Activated naive CD4-positive, alpha-beta T cell treated with anti-CD3 and anti-CD28 coated beads for 36 hours (primary cell): Measurements from ENCODE around the gene ZC3H4. TPM values are rescaled to one million over a fixed set of nuclear protein-coding genes. Genes with fewer than 3 reads are reported as not detected.

Experiments
- CTCF ChIA-PET: fragments of 350-600 bp; sonication (Branson Sonifier 250); formaldehyde crosslinking; loops from one replicate; lab custom pipeline; 2021; ENCODE audit warnings: antibody characterized with exemption; lab: Charles Lee
- DNase-seq: peaks from one replicate; pipeline ENCODE4 v3.0.0-alpha.2; 2020
- H3K27ac Mint-ChIP-seq: one replicate; pipeline ENCODE4 v1.8.0; 2021; ENCODE audit warnings: mild to moderate bottlenecking, mixed read lengths
- H3K27me3 Mint-ChIP-seq: one replicate; pipeline ENCODE4 v1.8.0; 2021; ENCODE audit warnings: low read depth, mixed read lengths
- H3K36me3 Mint-ChIP-seq: one replicate; pipeline ENCODE4 v1.8.0; 2021; ENCODE audit warnings: low read depth, mixed read lengths
- H3K4me1 Mint-ChIP-seq: one replicate; pipeline ENCODE4 v1.8.0; 2021; ENCODE audit warnings: low read depth, mixed read lengths
- H3K4me3 Mint-ChIP-seq: one replicate; pipeline ENCODE4 v1.8.0; 2021; ENCODE audit warnings: mild to moderate bottlenecking, moderate library complexity, mixed read lengths
- H3K9me3 Mint-ChIP-seq: one replicate; pipeline ENCODE4 v1.8.0; 2021; ENCODE audit warnings: mixed read lengths
- intact Hi-C: fragments of 100-400 bp; cut with micrococcal nuclease; formaldehyde crosslinking; loops from one replicate; pipeline ENCODE4 v1.15.1; 2023
- total RNA-seq, 2 experiments: library from RNA; stranded (reverse); gene quantifications; one replicate each; pipeline ENCODE4 v1.2.3, GENCODE V29; 2021

Gene ZC3H4
- total RNA-seq, 2 experiments from 2014 or later = 46.0 to 48.8 TPM

- DNase-seq = peak; percentile 89
These were observed 1.2 kb downstream of the ZC3H4 start for GRCh38 chr19:47112166-47112996.

DNA sequence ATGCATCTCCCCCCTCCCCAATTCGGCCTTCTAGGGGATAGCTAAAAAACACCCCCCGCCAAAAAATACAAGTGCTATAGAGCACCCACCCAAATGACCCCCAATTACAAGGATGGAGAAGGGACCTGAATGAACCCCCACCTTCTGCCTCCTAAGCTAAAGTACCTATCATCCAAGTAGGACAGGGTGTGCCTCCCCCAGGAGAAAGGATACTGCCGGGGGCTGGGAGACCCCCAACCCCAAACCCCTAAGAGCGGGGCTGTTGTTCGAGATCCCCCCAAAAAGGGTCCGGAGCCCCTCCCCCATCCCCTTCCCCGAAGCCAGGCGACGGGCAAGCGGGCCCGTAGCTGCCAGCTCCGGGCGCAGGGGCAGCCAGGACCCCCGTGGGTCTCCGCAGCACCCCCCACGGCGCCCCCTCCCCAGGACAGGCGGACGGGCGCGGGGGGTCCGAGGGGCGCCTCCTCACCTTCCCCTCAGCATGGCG lies 1.9 kb downstream of the ZC3H4 start:
- H3K4me1 Mint-ChIP-seq = peaks cover 41% of the 10 kb centered on the region
- H3K36me3 Mint-ChIP-seq = peaks cover 41% of the 10 kb centered on the region
- CTCF ChIA-PET = no interaction called here
- H3K9me3 Mint-ChIP-seq = no peaks in the 10 kb centered on the region
- H3K27ac Mint-ChIP-seq = peak overlapping the region; percentile 100
- intact Hi-C loops = loop anchor here (2.0 to 5.0 kb wide), 5 partner anchors 19 to 489 kb away; partner anchors contain the start of genes SAE1 and SLC1A5
- DNase-seq = no peak
- H3K27me3 Mint-ChIP-seq = no peaks in the 10 kb centered on the region
- peak overlapping the region; percentile 99 for H3K4me3 Mint-ChIP-seq

More at GRCh38 chr19:47112166-47112996, 1.2 kb downstream of the ZC3H4 start:
- Mint-ChIP-seq H3K4me3 (peak overlapping the region; percentile 99), H3K9me3 (no peaks in the 10 kb centered on the region), H3K27me3 (no peaks in the 10 kb centered on the region), H3K27ac (peak overlapping the region; percentile 100), H3K36me3 (peaks cover 38% of the 10 kb centered on the region), H3K4me1 (peaks cover 35% of the 10 kb centered on the region)
- intact Hi-C loops = loop anchor here (2.0 to 5.0 kb wide), 4 partner anchors 18 to 324 kb away; partner anchors contain the start of genes SAE1 and SLC1A5
- CTCF ChIA-PET = interaction anchor here (0.9 to 4.2 kb wide), 6 partner anchors 9 to 131 kb away, joined by 3 to 24 read pairs (median 10); no protein-coding TSS in a partner anchor

- intact Hi-C loops = loop anchor here (2.0 to 5.0 kb wide), 2 partner anchors 34 to 490 kb away; no protein-coding TSS in a partner anchor
- H3K4me1 Mint-ChIP-seq = peaks cover 47% of the 10 kb centered on the region
- H3K9me3 Mint-ChIP-seq = no peaks in the 10 kb centered on the region
- peaks cover 41% of the 10 kb centered on the region for H3K36me3 Mint-ChIP-seq
- DNase-seq = peak; percentile 83
- H3K27ac Mint-ChIP-seq = peak overlapping the region; percentile 100
- CTCF ChIA-PET = interaction anchor here (1.0 kb wide), 1 partner anchor 98 kb away, joined by 3 read pairs; no protein-coding TSS in a partner anchor
- peak overlapping the region; percentile 99 for H3K4me3 Mint-ChIP-seq
- H3K27me3 Mint-ChIP-seq = no peaks in the 10 kb centered on the region
These were observed 2.5 kb downstream of the ZC3H4 start for GRCh38 chr19:47111006-47111621.

DNA sequence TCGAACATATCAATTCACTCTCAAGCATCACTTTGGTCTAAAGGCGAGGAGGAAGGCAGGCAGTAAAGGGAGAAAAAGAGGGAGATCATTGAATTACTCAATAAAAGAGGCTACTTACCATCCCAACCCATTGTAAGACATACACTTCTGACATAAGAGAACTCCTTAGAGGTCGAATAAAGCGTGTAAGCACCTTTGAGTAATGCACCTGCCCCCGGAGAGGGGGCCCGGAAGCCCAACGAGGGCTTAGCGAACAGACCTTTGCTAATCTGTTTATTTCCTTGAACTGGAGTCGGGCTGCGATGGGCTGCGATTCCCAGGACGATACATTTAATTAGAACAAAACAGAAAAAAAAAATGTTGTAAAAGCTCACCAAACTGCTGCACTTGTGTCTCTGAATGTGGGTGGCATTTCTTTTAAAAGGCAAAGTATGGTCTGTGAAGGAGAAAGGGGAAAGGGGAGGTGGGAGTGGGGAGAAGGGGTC lies 3.0 kb downstream of the ZC3H4 start:
- H3K4me1 Mint-ChIP-seq = peaks cover 53% of the 10 kb centered on the region
- DNase-seq = peak; percentile 55
- CTCF ChIA-PET = interaction anchor here (1.0 kb wide), 1 partner anchor 97 kb away, joined by 3 read pairs; no protein-coding TSS in a partner anchor
- H3K27me3 Mint-ChIP-seq = no peaks in the 10 kb centered on the region
- intact Hi-C loops = loop anchor here (2.0 to 5.0 kb wide), 2 partner anchors 33 to 490 kb away; no protein-coding TSS in a partner anchor
- peaks cover 46% of the 10 kb centered on the region for H3K36me3 Mint-ChIP-seq
- no peaks in the 10 kb centered on the region for H3K9me3 Mint-ChIP-seq
- peak overlapping the region; percentile 99 for H3K4me3 Mint-ChIP-seq
- H3K27ac Mint-ChIP-seq = peak overlapping the region; percentile 100

- peak; percentile 87 for DNase-seq
- H3K27ac Mint-ChIP-seq = peak overlapping the region; percentile 100
- peaks cover 56% of the 10 kb centered on the region for H3K4me1 Mint-ChIP-seq
- intact Hi-C loops = loop anchor here (2.0 to 5.0 kb wide), 2 partner anchors 32 to 491 kb away; no protein-coding TSS in a partner anchor
- peaks cover 48% of the 10 kb centered on the region for H3K36me3 Mint-ChIP-seq
- H3K4me3 Mint-ChIP-seq = peak overlapping the region; percentile 99
- CTCF ChIA-PET = interaction anchor here (1.0 kb wide), 1 partner anchor 96 kb away, joined by 3 read pairs; no protein-coding TSS in a partner anchor
- H3K27me3 Mint-ChIP-seq = no peaks in the 10 kb centered on the region
- H3K9me3 Mint-ChIP-seq = no peaks in the 10 kb centered on the region
These were observed 3.8 kb downstream of the ZC3H4 start for GRCh38 chr19:47109541-47110375.

DNA sequence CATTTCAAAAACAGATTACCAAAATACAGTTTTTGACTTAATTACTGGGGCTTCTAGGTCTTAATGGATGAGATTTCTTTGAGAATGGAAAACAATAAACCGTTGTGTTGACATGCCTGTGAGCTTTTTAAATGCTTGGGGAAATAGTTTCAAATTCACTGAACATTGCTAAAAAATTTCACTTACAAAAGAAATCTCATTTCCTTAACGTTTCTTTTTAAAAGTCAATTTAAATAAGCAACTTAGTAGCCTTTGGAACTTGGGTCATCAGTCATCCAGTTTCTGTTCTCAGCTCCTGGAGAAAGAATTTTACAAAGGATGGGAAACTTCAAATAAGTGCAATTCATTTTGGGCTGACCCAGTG lies 4.4 kb downstream of the ZC3H4 start:
- no peak for DNase-seq
- H3K4me1 Mint-ChIP-seq = peaks cover 58% of the 10 kb centered on the region

GRCh38 chr19:47107953-47108746 lies 5.4 kb downstream of the ZC3H4 start:
- Mint-ChIP-seq H3K4me1 (peaks cover 52% of the 10 kb centered on the region), H3K27ac (peak overlapping the region; percentile 100), H3K36me3 (peaks cover 48% of the 10 kb centered on the region), H3K9me3 (no peaks in the 10 kb centered on the region), H3K4me3 (peak overlapping the region; percentile 99), H3K27me3 (no peaks in the 10 kb centered on the region)
- intact Hi-C loops = no loop called here
- CTCF ChIA-PET = interaction anchor here (0.6 to 1.6 kb wide), 3 partner anchors 13 to 104 kb away, joined by 4 to 6 read pairs (median 5); no protein-coding TSS in a partner anchor
- DNase-seq = peak; percentile 34

More for the DNA sequence above, 4.4 kb downstream of the ZC3H4 start:
- Mint-ChIP-seq H3K9me3 (no peaks in the 10 kb centered on the region), H3K27ac (peak overlapping the region; percentile 100), H3K36me3 (peaks cover 48% of the 10 kb centered on the region), H3K27me3 (no peaks in the 10 kb centered on the region), H3K4me3 (peak overlapping the region; percentile 99)
- CTCF ChIA-PET = no interaction called here
- intact Hi-C loops = no loop called here

DNA sequence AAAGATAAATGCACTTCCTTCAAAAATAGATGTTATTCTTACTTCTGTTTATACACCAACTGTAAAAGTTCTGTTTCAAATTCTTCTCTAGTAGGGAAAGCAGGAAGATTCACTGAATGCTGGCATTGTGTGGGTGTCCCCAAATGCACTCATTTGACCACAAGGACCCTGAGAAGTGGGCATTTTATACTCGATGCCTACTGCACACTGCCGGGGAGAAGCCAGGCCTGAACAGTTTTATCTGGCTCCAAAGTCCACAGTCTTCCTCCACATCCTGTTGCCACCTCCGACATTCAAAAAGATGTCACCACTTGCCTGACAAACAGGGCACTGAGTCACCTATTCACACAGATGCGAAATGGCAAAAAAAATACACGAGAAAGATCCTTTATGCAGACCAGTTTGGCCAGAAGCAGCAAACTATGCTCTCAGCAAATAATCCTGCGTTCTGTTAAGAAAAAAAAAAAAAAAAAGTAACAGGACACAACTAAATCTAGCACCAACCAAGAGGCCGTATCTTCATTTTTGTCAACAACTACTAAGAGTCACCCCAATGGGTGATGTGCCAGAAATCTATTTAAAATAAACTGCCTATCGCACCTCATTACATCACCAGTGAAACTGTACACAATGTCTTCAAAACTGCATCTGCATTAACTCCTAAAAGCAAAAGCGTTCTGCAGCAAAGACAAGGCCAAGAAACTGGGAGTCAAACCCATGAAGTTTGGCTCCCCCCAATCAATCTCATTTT lies 6.2 kb downstream of the ZC3H4 start:
- Mint-ChIP-seq H3K27me3 (no peaks in the 10 kb centered on the region), H3K4me1 (peaks cover 56% of the 10 kb centered on the region), H3K4me3 (peak overlapping the region; percentile 29), H3K36me3 (peaks cover 48% of the 10 kb centered on the region), H3K9me3 (no peaks in the 10 kb centered on the region), H3K27ac (peak overlapping the region; percentile 100)
- peak; percentile 71 for DNase-seq
- intact Hi-C loops = no loop called here
- CTCF ChIA-PET = interaction anchor here (0.9 to 1.6 kb wide), 5 partner anchors 12 to 28 kb away, joined by 3 to 6 read pairs (median 4); no protein-coding TSS in a partner anchor

GRCh38 chr19:47106821-47107201 lies 6.8 kb downstream of the ZC3H4 start:
- Mint-ChIP-seq H3K4me3 (peak overlapping the region; percentile 29), H3K27ac (peak overlapping the region; percentile 100), H3K27me3 (no peaks in the 10 kb centered on the region), H3K36me3 (peaks cover 46% of the 10 kb centered on the region), H3K9me3 (no peaks in the 10 kb centered on the region), H3K4me1 (peaks cover 60% of the 10 kb centered on the region)
- DNase-seq = no peak
- CTCF ChIA-PET = interaction anchor here (1.0 to 1.9 kb wide), 5 partner anchors 10 to 27 kb away, joined by 3 to 5 read pairs (median 4); no protein-coding TSS in a partner anchor
- intact Hi-C loops = no loop called here

- intact Hi-C loops = no loop called here
- peaks cover 60% of the 10 kb centered on the region for H3K4me1 Mint-ChIP-seq
- CTCF ChIA-PET = interaction anchor here (1.2 to 1.9 kb wide), 3 partner anchors 9 to 26 kb away, joined by 4 read pairs; no protein-coding TSS in a partner anchor
- no peak for DNase-seq
- no peak overlapping the region for H3K4me3 Mint-ChIP-seq
- H3K27ac Mint-ChIP-seq = peak overlapping the region; percentile 72
- no peaks in the 10 kb centered on the region for H3K9me3 Mint-ChIP-seq
- peaks cover 38% of the 10 kb centered on the region for H3K36me3 Mint-ChIP-seq
- no peaks in the 10 kb centered on the region for H3K27me3 Mint-ChIP-seq
These were observed 7.7 kb downstream of the ZC3H4 start for GRCh38 chr19:47105874-47106273.
